IMR-90 (cell line): ENCODE results near the gene PELO. TPM values are rescaled to one million over a fixed set of nuclear protein-coding genes. Genes with fewer than 3 reads are reported as not detected.

ENCODE experiments used
- ATAC-seq: fragments of 200-7000 bp; cut with Tn5 transposase; 2 replicates; pipeline ENCODE4 v1.9.1; 2020; ENCODE audit warnings: low read depth, mild to moderate bottlenecking, moderate library complexity
- BruUV-seq: library from RNA; stranded (reverse); fragments of 400-500 nt; replicated peaks from 2 replicates; lab custom pipeline; 2021; lab: Mats Ljungman, UMichigan
- CTCF ChIA-PET: fragments of 300-600 bp; formaldehyde crosslinking; extraction: SDS; loops from one replicate; lab custom pipeline; 2021; ENCODE audit warnings: antibody characterized with exemption; lab: Yijun Ruan, JAX
- POLR2A ChIA-PET: fragments of 300-600 bp; sonication (Branson Sonifier 250); formaldehyde crosslinking; loops from one replicate; lab custom pipeline; 2022; ENCODE audit warnings: antibody characterized with exemption; ENCODE audit not compliant: unreplicated experiment; lab: Charles Lee
- DNase-seq: peaks from one replicate; pipeline ENCODE4 v3.0.0; 2013
- H2AFZ ChIP-seq: replicated peaks from 2 replicates; pipeline ENCODE3; 2013; ENCODE audit warnings: low read length, mild to moderate bottlenecking; ENCODE audit not compliant: poor library complexity
- H2AK5ac ChIP-seq: 2 replicates; pipeline ENCODE4 v1.6.1; 2013; ENCODE audit warnings: low read depth, low read length, inconsistent platforms
- H2AK9ac ChIP-seq: replicated peaks from 2 replicates; pipeline ENCODE3; 2013; ENCODE audit warnings: mild to moderate bottlenecking, low read depth, low read length, moderate library complexity; ENCODE audit not compliant: poor library complexity
- H2BK120ac ChIP-seq: 2 replicates; pipeline ENCODE4 v1.6.1; 2013; ENCODE audit warnings: low read depth, low read length, inconsistent platforms
- H2BK15ac ChIP-seq: 3 replicates; pipeline ENCODE4 v1.6.1; 2013; ENCODE audit warnings: low read depth, low read length, inconsistent platforms
- H2BK20ac ChIP-seq: 2 replicates; pipeline ENCODE4 v1.6.1; 2013; ENCODE audit warnings: low read depth, mild to moderate bottlenecking, inconsistent platforms, low read length, moderate library complexity
- H2BK5ac ChIP-seq: 2 replicates; pipeline ENCODE4 v1.6.1; 2013; ENCODE audit warnings: mild to moderate bottlenecking, low read depth, low read length, inconsistent platforms; ENCODE audit not compliant: poor library complexity, severe bottlenecking
- H3K14ac ChIP-seq: replicated peaks from 2 replicates; pipeline ENCODE4 v1.6.1; 2013; ENCODE audit warnings: low read depth, low read length, inconsistent platforms
- H3K18ac ChIP-seq: 2 replicates; pipeline ENCODE4 v1.6.1; 2013; ENCODE audit warnings: low read depth, low read length, control low read depth
- H3K23ac ChIP-seq: 2 replicates; pipeline ENCODE4 v1.6.1; 2013; ENCODE audit warnings: low read depth, low read length, inconsistent platforms
- H3K27ac ChIP-seq: 2 replicates; pipeline ENCODE4 v1.5.1; 2013; ENCODE audit warnings: mild to moderate bottlenecking, control low read depth, low read length; ENCODE audit not compliant: insufficient read depth
- H3K27me3 ChIP-seq: 2 replicates; pipeline ENCODE4 v1.6.1; 2013; ENCODE audit warnings: low read length; ENCODE audit not compliant: control insufficient read depth, insufficient read depth
- H3K36me3 ChIP-seq: 2 replicates; pipeline ENCODE4 v1.6.1; 2013; ENCODE audit warnings: low read length, mixed read lengths; ENCODE audit not compliant: control insufficient read depth, insufficient read depth
- H3K4ac ChIP-seq: 2 replicates; pipeline ENCODE4 v1.6.1; 2013; ENCODE audit warnings: low read depth, low read length, inconsistent platforms
- H3K4me1 ChIP-seq: 2 replicates; pipeline ENCODE4 v1.6.1; 2013; ENCODE audit warnings: low read length, mixed read lengths; ENCODE audit not compliant: control insufficient read depth, insufficient read depth
- H3K4me2 ChIP-seq: 2 replicates; pipeline ENCODE4 v1.6.1; 2013; ENCODE audit warnings: low read depth, mild to moderate bottlenecking, control low read depth, low read length, moderate library complexity
- H3K4me3 ChIP-seq: 2 replicates; pipeline ENCODE4 v1.5.1; 2013; ENCODE audit warnings: low read depth, mild to moderate bottlenecking, control low read depth, low read length, moderate library complexity; ENCODE audit not compliant: insufficient read depth
- H3K56ac ChIP-seq: 2 replicates; pipeline ENCODE4 v1.6.1; 2013; ENCODE audit warnings: low read length, inconsistent platforms; ENCODE audit not compliant: insufficient read depth; ENCODE audit errors: extremely low read depth
- H3K79me1 ChIP-seq, 2 experiments: 2 replicates each; pipeline ENCODE4 v1.6.1; 2013; ENCODE audit warnings: low read length in 2 of 2, inconsistent platforms in 1 of 2, low read depth in 1 of 2
- H3K9ac ChIP-seq: 2 replicates; pipeline ENCODE4 v1.6.1; 2013; ENCODE audit warnings: low read depth, low read length, control low read depth
- H3K9me1 ChIP-seq: 2 replicates; pipeline ENCODE4 v1.6.1; 2013; ENCODE audit warnings: low read length, inconsistent platforms; ENCODE audit not compliant: insufficient read depth
- H3K9me3 ChIP-seq: 2 replicates; pipeline ENCODE4 v1.6.1; 2013; ENCODE audit warnings: low read length; ENCODE audit not compliant: control insufficient read depth, insufficient read depth
- H4K20me1 ChIP-seq: 2 replicates; pipeline ENCODE4 v1.6.1; 2013; ENCODE audit warnings: low read length, inconsistent platforms; ENCODE audit not compliant: insufficient read depth
- H4K5ac ChIP-seq: 2 replicates; pipeline ENCODE4 v1.6.1; 2013; ENCODE audit warnings: mild to moderate bottlenecking, low read depth, low read length, control low read depth
- H4K8ac ChIP-seq, 2 experiments: 2 replicates each; pipeline ENCODE4 v1.6.1; 2013; ENCODE audit warnings: low read depth in 2 of 2, low read length in 2 of 2, control low read depth in 1 of 2, inconsistent platforms in 1 of 2
- H4K91ac ChIP-seq: 2 replicates; pipeline ENCODE4 v1.6.1; 2013; ENCODE audit warnings: low read depth, low read length, inconsistent platforms; ENCODE audit not compliant: insufficient read depth
- BHLHE40 ChIP-seq: fragments of 150-350 bp; IDR thresholded peaks from 2 replicates; pipeline ENCODE4 v1.6.1; 2016; ENCODE audit warnings: mild to moderate bottlenecking, low read depth, low read length
- ELK1 ChIP-seq: fragments of 150-350 bp; IDR thresholded peaks from 2 replicates; pipeline ENCODE4 v1.6.1; 2016; ENCODE audit warnings: low read depth, mild to moderate bottlenecking, low read length, moderate library complexity, borderline replicate concordance
- RFX5 ChIP-seq: IDR thresholded peaks from 2 replicates; pipeline ENCODE4 v1.8.0; 2012; ENCODE audit warnings: low read depth, mild to moderate bottlenecking, low read length, moderate library complexity
- SMC3 ChIP-seq: fragments of 150-350 bp; IDR thresholded peaks from 2 replicates; pipeline ENCODE4 v1.6.1; 2016; ENCODE audit warnings: low read depth, mild to moderate bottlenecking, antibody characterized with exemption, low read length, moderate library complexity
- WGBS, 2 experiments: methylation state at CpG; one replicate each; pipeline versions ENCODE4 v1.1.5 to v1.1.7; 2013; ENCODE audit warnings: missing lambda C conversion rate in 2 of 2; ENCODE audit not compliant: insufficient read length in 1 of 2; ENCODE audit errors: extremely low coverage in 2 of 2; 5-methylcytosine and 5-hydroxymethylcytosine counted together
- dilution Hi-C: fragments of 300-500 bp; cut with HindIII; formaldehyde crosslinking; loops from one replicate; pipeline ENCODE4 v1.14.3; 2018; ENCODE audit warnings: low sequenced_read_pairs; ENCODE audit not compliant: unreplicated experiment
- in situ Hi-C: fragments of 300-500 bp; cut with MboI; formaldehyde crosslinking; loops from 3 replicates; pipeline ENCODE4 v1.14.3; 2019; ENCODE audit warnings: low sequenced_read_pairs, inconsistent platforms, mixed read lengths
- intact Hi-C: fragments of 100-400 bp; cut with micrococcal nuclease; formaldehyde crosslinking; loops from 2 replicates; pipeline ENCODE4 v1.10.0; 2022
- polyA plus RNA-seq, 3 experiments: library from polyadenylated mRNA; depleted of rRNA; stranded (reverse); fragments of >200 nt; gene quantifications; 2 replicates each; pipeline ENCODE4 v1.2.3, GENCODE V29; 2012; ENCODE audit warnings: low replicate concordance in 1 of 3
- total RNA-seq: library from RNA; depleted of rRNA; stranded (reverse); fragments of >200 nt; gene quantifications from 2 replicates; pipeline ENCODE4 v1.2.3, GENCODE V29; 2012

Gene PELO
- total and polyA plus RNA-seq, 2 of the 4 experiments (the other 2 are of a cell fraction): 42.4 to 48.9 TPM

DNA sequence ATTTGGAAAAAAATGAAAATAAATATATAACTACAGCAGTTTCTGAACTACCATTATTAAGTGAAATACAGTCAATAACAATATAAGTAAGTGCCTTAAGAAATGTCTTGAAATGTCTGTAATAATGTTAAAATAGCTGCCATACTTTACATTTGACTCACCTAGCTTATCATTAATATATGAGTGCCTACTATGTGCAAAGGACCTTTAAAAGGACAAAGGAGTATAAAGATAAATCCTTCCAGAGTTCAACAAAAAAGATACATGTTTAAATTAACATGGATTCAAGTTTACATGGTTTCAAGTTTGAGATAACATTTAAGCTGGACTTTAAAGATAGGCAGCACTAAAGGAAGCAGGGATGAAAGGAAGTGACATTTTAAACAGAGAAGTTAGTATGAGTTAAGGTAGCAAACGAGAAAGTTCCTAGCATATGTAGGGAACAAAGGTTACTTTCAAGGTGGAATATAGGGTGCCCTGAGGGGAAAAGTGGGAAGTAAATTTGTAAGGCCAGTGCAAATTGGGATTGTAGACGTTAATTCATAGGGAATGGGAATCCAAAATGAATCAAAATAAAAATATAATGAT is 8.9 kb downstream of the PELO start:
- H3K14ac ChIP-seq: no peak overlapping the region
- H2BK15ac ChIP-seq: no peak overlapping the region
- peaks cover 0 to 26% of the 10 kb centered on the region in 2 experiments; a peak in 2 of 4 replicates for H3K79me1 ChIP-seq
- H3K27me3 ChIP-seq: no peaks in the 10 kb centered on the region
- no peak overlapping the region for H2BK120ac ChIP-seq
- peak overlapping the region; percentile 20; the same call in 1 of the 2 replicates for H3K4me2 ChIP-seq
- ChIA-PET POLR2A (no interaction called here), CTCF (interaction anchor here (1.3 kb wide), 1 partner anchor 104 kb away, joined by 3 read pairs; no protein-coding TSS in a partner anchor)
- H2AK5ac ChIP-seq: no peak overlapping the region
- H3K9me1 ChIP-seq: no peaks in the 10 kb centered on the region
- H3K27ac ChIP-seq: no peak overlapping the region
- ATAC-seq (no peak), DNase-seq (no peak)
- BruUV-seq: no TSS peak
- H3K18ac ChIP-seq: no peak overlapping the region
- no peak overlapping the region for H3K56ac ChIP-seq
- H3K4me1 ChIP-seq: no peaks in the 10 kb centered on the region; the same call in 1 of the 2 replicates
- H3K4me3 ChIP-seq: no peak overlapping the region
- H2AFZ ChIP-seq: no peak overlapping the region
- H4K20me1 ChIP-seq: peaks cover 24% of the 10 kb centered on the region
- no peak overlapping the region for H2BK20ac ChIP-seq
- in situ Hi-C loops (no loop called here), intact Hi-C loops (no loop called here), dilution Hi-C loops (no loop called here)
- H2AK9ac ChIP-seq: no peak overlapping the region
- TF ChIP-seq ELK1 (no peak), BHLHE40 (no peak), RFX5 (no peak), SMC3 (no peak)
- H3K36me3 ChIP-seq: peaks cover 6% of the 10 kb centered on the region
- H4K5ac ChIP-seq: no peak overlapping the region
- no peak overlapping the region for H3K9ac ChIP-seq
- peak overlapping the region; percentile 77 for H2BK5ac ChIP-seq
- H4K91ac ChIP-seq: no peak overlapping the region
- H3K9me3 ChIP-seq: no peaks in the 10 kb centered on the region
- 63% methylated on average over 1 of the region's 2 CpGs; no CpG with 5 or more reads in 1 of the 2 experiments for WGBS, 2 experiments
- peak overlapping the region; percentile 75 for H3K23ac ChIP-seq
- no peak overlapping the region for H3K4ac ChIP-seq
- H4K8ac ChIP-seq: peak overlapping the region in 1 of 2 experiments; percentile 18; a peak in 1 of 4 replicates
